HG02763 (cell line): ENCODE measurements around the gene USP4.
"Not testable (repeated sequence)": the region's sequence is repeated elsewhere in the genome, so short reads cannot be mapped to it uniquely, and the experiment has no call there.

Experiments used
- ATAC-seq: cut with Tn5 transposase; IDR thresholded peaks from one replicate; pipeline ENCODE4 v1.9.1; 2021; ENCODE audit warnings: mild to moderate bottlenecking, moderate library complexity; ENCODE audit not compliant: unreplicated experiment

The USP4 gene, protein sequence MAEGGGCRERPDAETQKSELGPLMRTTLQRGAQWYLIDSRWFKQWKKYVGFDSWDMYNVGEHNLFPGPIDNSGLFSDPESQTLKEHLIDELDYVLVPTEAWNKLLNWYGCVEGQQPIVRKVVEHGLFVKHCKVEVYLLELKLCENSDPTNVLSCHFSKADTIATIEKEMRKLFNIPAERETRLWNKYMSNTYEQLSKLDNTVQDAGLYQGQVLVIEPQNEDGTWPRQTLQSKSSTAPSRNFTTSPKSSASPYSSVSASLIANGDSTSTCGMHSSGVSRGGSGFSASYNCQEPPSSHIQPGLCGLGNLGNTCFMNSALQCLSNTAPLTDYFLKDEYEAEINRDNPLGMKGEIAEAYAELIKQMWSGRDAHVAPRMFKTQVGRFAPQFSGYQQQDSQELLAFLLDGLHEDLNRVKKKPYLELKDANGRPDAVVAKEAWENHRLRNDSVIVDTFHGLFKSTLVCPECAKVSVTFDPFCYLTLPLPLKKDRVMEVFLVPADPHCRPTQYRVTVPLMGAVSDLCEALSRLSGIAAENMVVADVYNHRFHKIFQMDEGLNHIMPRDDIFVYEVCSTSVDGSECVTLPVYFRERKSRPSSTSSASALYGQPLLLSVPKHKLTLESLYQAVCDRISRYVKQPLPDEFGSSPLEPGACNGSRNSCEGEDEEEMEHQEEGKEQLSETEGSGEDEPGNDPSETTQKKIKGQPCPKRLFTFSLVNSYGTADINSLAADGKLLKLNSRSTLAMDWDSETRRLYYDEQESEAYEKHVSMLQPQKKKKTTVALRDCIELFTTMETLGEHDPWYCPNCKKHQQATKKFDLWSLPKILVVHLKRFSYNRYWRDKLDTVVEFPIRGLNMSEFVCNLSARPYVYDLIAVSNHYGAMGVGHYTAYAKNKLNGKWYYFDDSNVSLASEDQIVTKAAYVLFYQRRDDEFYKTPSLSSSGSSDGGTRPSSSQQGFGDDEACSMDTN

DNA sequence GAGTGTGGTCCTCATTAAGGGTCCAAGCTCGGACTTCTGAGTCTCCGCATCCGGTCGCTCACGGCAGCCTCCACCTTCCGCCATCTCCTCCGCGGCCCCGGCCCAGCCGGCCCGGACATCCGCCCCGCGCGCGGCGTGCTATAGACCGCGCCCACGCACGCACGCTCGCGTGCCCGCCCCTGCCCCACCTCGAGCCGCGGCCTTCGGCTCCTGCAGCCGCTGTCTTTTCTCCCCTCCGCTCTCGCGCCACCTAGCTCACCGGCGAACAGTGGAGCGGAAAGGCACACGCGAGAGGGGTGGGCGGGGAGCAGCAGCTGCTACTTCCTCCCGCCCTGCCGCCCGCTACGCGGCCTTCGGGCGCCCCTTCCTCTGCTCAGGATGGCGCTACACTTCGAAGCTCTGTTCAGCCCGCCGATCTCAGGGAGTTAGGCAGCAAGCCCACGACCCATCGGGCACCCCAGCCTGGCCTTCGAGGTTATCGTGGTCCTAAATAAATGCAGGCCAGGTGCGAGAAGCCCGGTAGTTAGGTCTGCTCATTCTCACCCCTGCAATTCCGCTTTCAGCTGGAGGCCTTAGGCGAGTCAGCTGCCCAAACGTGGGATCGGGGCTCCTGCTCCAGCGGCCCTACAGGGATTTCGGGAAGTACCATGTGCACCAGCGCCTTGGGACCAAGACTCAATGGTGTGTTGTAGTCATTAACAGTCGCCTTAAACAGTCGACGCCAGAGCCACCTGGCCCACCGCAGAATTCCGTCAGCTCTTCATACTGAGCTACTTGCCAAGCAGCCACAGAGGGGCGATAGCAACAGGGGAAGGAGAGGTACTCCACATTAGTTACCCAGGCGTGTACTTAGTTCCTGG lies at the start of gene USP4:
TSS of gene USP4 (minus strand) at position 113 of the 860 bp plus-strand sequence. CDS start at position 84, 29 bp downstream.
- peak; percentile 88 for ATAC-seq

DNA sequence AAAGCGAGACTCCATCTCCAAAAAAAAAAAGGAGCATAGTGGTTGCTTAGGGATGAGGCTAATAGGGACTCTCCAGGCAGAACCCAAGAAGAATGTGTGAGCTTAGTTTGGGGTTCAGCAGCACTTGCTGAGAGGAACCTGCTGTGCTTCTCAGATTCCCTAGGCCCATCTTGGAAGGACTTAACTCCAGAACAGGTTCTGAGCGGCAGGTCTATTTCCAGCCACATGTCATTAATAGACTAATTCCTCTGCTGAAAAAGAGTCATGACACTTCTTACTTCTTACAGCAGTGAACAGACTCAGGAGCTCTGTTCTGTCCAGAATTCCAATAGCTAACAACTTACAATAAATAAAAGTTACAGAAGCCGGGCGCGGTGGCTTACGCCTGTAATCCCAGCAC lies 49.4 kb upstream of the USP4 start:
- ATAC-seq = no peak

DNA sequence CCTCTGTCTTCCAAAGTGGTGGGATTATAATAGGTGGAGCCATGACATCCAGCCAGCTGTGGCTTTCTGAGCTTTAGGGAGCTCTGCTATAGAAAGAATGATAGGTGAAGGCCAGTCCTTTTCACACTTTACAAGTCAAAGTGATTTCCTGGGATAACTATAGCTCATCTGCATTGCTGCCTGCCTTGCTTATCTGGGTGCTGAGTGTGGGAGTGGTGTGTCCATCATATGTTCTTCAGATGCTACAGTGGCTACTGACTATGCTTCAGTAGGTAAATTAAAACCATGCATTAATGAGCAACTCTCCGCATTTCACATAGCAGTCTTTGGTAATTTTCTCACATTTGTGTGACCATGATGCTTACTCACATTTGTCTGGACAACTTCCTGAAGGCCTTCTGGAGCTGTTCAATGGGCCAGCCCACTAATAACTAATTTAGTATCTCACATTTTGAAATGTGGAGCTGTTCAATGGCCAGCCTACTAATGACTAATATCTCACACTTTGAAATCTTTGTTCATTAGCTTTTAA lies 48.5 kb upstream of the USP4 start:
- no peak for ATAC-seq

DNA sequence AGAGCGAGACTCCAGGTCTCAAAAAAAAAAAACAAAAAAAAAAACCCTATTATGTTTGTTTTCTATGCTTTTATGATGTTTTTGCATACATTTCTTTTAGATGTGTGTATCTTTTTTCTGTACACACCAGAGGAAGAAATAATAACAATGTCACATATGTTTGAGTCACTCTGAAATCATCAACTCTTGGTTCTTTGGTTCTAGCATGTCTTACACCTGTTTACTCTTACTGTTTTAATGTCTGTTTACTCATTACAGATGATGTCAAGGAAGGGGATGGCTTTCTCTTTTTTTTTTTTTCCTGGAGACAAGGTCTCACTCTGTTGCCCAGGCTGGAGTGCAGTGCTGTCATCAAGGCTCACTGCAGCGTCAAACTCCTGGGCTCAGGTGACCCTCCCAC lies 47.9 kb upstream of the USP4 start:
- no peak for ATAC-seq

DNA sequence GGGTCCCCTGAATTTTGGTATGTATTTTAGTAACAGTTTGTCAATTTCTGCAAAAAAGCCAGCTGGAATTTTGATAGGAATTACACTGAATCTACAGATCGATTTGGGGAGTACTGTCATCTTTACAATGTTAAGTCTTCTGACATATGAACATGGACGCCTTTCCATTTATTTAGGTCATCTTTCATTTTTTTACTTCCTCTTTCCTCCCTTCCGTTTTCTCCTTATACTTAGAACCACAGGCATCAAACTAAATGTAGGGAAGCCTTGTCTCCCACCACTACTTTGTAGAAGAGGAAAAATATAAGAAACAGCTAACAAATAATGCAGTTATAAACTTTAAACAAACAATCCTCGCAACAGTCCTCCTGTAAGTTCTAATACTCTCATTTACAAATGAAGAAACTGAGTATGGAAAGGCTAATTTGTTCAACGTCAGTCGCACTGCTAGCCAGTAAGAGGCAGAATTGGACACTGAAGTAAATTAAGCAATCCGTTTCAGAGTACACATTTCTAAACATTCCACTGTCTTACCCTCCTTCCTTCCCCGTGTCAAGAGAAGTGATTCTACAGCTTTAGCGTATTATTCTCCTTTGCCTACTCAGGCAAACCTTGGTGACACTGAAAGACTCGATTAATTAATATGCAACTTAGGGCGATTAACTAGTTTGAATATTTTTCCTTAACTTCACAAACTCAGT lies 46.4 kb upstream of the USP4 start:
- ATAC-seq = no peak

DNA sequence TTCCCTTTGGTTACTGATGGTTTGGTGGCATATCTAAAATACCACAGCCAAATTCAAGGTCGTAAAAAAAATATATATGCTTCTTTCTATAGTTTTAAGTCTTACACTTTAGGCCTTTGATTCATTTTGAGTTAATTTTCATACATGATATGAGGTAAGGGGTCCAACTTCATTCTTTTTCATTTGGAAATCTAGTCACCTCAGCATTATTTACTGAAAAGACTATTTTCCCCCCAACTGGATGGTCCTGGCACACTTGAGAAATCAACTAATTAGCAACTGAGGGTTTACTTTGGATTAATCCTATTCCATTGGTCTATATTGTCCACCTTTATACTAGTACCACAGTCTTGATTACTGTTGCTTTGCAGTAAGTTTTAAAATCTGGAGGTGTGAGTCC lies 45.8 kb upstream of the USP4 start:
- ATAC-seq = no peak

DNA sequence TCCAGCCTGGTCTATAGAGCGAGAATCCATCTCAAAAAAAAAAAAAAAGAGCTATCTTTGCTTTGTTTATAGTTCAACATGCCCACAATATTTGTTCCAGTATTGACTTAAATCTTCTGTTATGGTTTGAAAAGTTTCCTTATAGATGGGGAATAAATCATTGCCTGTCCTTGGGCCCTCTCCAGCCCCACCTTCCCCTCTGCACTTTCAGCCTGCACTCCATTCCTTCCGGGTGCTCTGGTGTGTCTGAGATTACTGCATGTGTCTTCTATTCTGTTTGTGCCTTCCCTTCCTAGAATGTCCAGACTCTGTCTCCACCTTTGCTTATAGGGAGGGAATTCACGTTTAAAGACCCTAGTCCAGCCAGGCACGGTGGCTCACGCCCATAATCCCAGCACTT lies 43.5 kb upstream of the USP4 start:
- no peak for ATAC-seq

DNA sequence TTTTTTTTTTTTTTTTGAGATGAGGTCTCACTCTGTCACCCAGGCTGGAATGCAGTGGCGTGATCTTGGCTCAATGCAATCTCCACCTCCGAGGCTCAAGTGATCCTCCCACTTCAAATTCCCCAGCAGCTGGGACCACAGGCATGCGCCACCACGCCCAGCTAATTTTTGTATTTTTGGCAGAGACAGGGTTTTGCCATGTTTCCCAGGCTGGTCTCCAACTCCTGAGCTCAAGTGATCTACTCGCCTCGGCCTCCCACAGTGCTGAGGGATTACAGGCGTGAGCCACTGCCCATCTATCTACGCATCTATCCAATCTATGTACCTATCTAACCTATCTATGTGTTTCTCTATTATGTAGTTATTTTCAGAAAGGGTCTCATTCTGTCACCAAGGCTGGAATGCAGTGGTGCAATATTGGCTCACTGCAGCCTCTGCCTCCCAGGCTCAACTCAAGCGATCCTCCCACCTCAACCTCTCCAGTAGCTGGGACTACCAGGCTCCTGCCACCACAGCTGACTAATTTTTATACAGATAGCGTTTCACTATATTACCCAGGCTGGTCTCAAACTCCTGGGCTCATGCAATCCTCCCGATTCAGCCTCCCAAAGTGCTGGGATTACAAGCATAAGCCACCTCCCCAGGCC lies 38.5 kb upstream of the USP4 start:
- no peak for ATAC-seq

DNA sequence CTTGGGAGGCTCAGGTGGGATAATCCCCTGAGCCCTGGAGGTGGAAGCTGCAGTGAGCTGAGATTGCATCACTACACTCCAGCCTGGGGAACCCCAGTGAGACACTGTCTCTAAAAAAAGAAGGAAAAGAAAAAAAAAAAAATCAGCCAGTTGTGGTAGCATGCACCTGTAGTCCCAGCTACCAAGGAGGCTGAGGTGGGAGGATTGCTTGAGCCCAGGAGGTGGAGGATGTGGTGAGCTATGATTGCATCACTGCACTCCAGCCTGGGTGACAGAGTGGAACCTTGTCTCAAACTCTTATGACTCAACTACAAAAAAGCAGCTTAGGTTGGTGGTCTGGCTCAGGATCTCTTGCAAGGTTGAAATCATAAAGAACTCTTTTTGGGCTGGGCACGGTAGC lies 37.6 kb upstream of the USP4 start:
- no peak for ATAC-seq

DNA sequence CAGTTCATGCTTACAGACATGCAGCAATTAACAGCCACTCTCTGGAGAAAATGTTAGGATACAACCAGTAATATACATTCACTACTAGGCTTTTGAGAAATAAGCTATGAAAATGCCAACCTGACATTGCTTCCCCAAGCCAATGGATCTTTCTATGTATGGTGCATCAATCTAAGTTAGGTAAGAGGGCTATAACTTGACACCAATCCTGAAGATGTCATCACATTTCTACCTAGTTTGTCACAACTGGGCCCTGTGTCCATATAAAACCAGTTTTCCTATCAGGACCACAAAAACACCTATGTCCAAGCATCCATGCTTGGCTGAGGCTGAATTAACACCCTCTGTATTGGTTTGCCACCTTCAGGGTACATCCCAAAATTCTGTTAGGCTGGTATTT lies 32.1 kb upstream of the USP4 start:
- ATAC-seq = no peak

DNA sequence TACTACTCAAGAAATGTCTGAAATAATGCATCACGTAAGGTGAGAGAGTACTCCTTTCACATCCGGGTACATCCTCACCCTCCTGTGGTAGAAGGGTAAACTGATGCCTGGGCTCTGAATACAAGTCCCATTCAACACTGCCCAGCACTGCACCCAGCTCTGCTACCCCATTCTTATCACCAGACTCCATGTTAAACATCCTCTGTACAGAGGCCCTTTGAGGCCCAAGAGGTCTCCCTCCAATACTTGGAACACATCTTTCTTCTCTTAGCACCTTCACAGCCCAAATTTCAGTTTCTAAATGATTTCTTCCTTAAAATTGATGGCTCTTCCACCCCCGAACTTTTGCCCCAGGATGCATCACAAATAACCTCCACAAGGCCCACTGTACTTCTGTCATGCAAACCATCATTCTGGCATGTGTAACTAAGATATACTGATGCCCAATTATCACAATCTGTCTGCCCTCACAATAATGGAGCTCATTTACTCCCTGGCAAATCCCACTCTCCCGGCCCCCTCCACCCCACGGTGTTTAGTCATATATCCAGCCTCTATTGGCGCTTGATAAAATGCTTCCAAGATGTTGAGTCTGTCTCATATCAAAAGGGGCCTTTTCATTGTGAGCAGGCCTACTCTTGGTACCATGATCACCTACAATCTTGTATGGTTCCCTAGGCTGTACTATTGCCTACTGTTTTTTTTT lies 30.9 kb upstream of the USP4 start:
- ATAC-seq = no peak

DNA sequence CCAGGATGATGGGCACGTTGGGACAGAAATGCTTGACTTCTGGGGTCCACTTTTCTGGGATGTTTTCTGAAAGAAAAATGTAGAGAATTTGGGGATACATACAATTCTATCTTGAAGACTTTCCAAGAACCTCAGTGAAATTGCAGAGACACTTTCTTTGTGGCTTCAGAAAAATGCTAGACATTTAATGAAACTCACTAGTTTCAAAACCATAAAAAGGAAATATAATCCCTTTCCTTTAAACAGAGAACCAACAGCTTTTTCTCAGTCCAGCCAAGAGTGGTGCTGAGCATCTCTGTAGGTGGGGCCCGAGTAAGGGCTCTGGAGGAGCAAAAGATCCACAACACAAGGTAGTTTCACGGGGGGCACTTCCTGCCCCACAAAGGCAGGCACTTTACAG lies 22.7 kb upstream of the USP4 start:
- no peak for ATAC-seq

DNA sequence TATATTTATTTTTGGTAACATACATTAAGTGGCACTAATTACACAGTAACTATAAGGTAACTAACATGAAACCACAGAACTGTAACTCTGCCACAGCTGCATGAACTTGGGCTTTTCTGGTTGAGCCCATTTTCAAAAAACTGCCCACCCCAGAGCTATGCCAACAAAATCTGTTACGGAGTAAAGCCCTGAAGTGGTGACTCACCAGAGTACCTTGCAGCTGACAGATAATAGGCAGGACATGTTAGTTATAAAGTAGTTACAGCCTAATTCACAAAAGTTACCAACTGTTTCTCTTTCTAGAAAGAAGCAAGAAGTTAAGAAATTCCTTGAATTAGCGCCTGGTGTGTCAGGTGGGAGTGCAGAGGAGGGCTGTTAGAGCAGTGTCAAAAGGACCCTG lies 19.8 kb upstream of the USP4 start:
- no peak for ATAC-seq

DNA sequence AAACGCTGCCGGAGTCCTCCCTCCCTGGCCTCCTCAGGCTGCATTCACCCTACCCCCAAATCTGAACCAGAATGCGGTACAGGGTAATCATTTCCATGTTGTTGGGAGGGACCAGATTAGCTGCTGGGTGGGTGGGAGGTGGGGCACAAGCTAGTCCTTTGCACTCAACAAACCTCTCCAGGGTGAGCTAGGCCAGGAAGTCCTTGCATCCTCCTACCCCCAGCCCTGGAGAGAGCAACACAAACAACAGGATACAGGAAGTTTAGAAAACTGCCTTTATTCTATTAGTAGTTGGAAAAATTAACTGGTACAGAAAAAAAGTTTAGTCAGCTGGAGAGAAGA lies 19.0 kb upstream of the USP4 start:
- no peak for ATAC-seq

DNA sequence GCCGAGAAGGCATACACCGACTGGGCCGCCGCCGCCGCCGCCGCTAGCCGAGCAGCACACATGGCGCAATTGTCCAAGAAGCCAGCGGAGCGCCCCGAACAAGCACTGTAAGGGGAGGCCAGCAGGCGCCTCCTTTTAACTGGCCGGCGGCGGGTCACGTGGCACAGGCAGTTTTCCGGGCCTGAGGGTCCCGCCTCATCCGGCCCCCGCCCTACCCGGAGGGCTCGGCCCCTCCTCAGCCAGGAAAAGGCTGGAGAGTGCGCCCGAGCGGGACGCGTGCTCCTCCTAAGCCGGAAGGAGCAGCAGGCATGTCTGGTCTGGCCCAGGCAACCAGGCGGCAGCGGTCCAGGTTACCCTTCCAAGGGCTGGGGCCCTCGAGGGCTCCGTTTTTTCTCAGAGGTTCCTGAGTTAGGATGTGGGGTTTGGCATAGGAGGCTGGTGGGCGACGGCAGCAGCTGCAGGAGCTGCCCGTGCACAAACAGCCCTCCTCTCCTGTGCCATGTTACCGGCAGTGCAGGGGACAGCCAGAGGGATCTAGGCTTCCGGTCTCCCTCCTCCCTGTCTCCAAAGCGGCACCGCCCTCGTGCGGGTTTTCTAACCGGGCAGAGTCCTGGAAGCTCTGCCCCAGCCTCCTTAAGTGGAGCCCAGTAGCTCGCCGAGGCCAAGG lies 18.5 kb upstream of the USP4 start, which contains the start of gene GPX1:
TSS of gene GPX1 (minus strand) at position 137 of the 667 bp plus-strand sequence. CDS start at position 62, 75 bp downstream.
- peak; percentile 86 for ATAC-seq

DNA sequence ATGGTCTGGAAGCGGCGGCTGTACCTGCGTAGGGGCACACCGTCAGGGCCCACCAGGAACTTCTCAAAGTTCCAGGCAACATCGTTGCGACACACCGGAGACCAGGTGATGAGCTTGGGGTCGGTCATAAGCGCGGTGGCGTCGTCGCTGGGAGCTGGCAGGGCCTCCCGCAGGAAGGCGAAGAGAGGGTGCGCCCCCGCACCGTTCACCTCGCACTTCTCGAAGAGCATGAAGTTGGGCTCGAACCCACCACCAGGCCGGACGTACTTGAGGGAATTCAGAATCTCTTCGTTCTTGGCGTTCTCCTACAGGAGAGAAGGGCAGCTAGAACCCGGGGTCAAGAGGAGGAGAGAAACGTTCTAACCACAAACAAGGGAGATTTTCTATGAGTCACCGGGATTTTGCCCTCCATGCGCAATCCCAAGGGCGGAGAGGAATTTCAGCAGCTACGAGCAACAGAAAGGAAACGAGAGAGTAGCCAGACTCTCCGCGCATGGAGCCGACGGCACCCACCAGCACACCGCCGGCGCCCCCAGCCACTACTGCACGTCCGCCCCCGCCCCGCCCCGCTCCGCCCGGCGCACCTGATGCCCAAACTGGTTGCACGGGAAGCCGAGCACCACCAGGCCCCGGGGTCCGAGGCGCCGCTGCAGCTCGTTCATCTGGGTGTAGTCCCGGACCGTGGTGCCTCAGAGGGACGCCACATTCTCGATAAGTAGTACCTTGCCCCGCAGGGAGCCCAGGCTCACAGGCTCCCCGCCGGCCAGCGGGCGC lies 17.8 kb upstream of the USP4 start:
- peak; percentile 22 for ATAC-seq

DNA sequence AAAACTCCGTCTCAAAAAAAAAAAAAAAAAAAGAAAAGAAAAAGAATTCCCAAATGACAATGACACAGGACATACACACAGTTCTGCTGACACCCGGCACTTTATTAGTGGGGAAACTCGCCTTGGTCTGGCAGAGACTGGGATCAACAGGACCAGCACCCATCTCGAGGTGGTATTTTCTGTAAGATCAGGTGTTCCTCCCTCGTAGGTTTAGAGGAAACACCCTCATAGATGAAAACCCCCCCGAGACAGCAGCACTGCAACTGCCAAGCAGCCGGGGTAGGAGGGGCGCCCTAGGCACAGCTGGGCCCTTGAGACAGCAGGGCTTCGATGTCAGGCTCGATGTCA lies 17.2 kb upstream of the USP4 start:
- ATAC-seq = not testable (repeated sequence)
